HepG2 (cell line): Measurements from ENCODE around the gene PIGV. TPM values are rescaled to one million over a fixed set of nuclear protein-coding genes. Genes with fewer than 3 reads are reported as not detected.

ENCODE experiments used
- ARHGAP35 ChIP-seq: sonication (generic); formaldehyde crosslinking; IDR thresholded peaks from 2 replicates; pipeline ENCODE4 v1.9.0; 2022; ENCODE audit warnings: mild to moderate bottlenecking, inconsistent platforms, moderate library complexity, missing genetic modification reagents, borderline replicate concordance
- DPF2 ChIP-seq: sonication (generic); formaldehyde crosslinking; IDR thresholded peaks from 2 replicates; pipeline ENCODE4 v1.4.0; 2020; ENCODE audit warnings: mild to moderate bottlenecking, low read depth, missing genetic modification reagents, borderline replicate concordance
- EP300 ChIP-seq, 3 experiments: sonication (generic) in 1 of 3; formaldehyde crosslinking in 1 of 3; IDR thresholded peaks; 2 replicates each; pipeline versions ENCODE4 v1.5.1 to v1.6.1; 2011 to 2020; ENCODE audit warnings: low read depth in 2 of 3, low read length in 2 of 3, borderline replicate concordance in 1 of 3, improper control_type of control experiment in 1 of 3, mild to moderate bottlenecking in 1 of 3, missing genetic modification reagents in 1 of 3, moderate library complexity in 1 of 3
- GABPA ChIP-seq, 2 experiments: IDR thresholded peaks; 2 replicates each; pipeline ENCODE4 v1.6.1; 2011 to 2016; ENCODE audit warnings: low read depth in 2 of 2, low read length in 1 of 2, missing biosample characterization in 1 of 2, missing genetic modification characterization in 1 of 2
- GTF2F1 ChIP-seq: fragments of 150-350 bp; IDR thresholded peaks from 2 replicates; pipeline ENCODE4 v1.6.1; 2014; ENCODE audit warnings: low read length
- HDAC2 ChIP-seq: sonication (generic); formaldehyde crosslinking; IDR thresholded peaks from 2 replicates; pipeline ENCODE4 v1.4.0; 2020; ENCODE audit warnings: missing genetic modification reagents
- HIVEP1 ChIP-seq: sonication (generic); formaldehyde crosslinking; IDR thresholded peaks from 2 replicates; pipeline ENCODE4 v1.4.0; 2020; ENCODE audit warnings: mild to moderate bottlenecking, missing genetic modification reagents
- ISL2 ChIP-seq: sonication (generic); formaldehyde crosslinking; IDR thresholded peaks from 2 replicates; pipeline ENCODE4 v1.5.0; 2020; ENCODE audit warnings: missing genetic modification reagents
- NR1H2 ChIP-seq: sonication (generic); formaldehyde crosslinking; IDR thresholded peaks from 2 replicates; pipeline ENCODE4 v1.8.1; 2022; ENCODE audit warnings: low read depth, missing genetic modification reagents, borderline replicate concordance
- PAWR ChIP-seq: sonication (generic); formaldehyde crosslinking; IDR thresholded peaks from 2 replicates; pipeline ENCODE4 v1.4.0; 2020; ENCODE audit warnings: missing genetic modification reagents, mild to moderate bottlenecking, borderline replicate concordance
- RARA ChIP-seq: IDR thresholded peaks from 2 replicates; pipeline ENCODE4 v1.6.1; 2016; ENCODE audit warnings: missing genetic modification reagents, missing compliant biosample characterization
- TCF12 ChIP-seq, 2 experiments: fragments of 450-650 bp in 1 of 2; sonication (generic) in 1 of 2; formaldehyde crosslinking in 1 of 2; IDR thresholded peaks; 2 replicates each; pipeline versions ENCODE4 v1.6.1 to v1.8.0; 2017 to 2022; ENCODE audit warnings: antibody characterized with exemption in 1 of 2, mild to moderate bottlenecking in 1 of 2, missing genetic modification reagents in 1 of 2, moderate library complexity in 1 of 2
- TEAD3 ChIP-seq: optimal IDR thresholded peaks from 2 replicates; pipeline ENCODE3; 2016; ENCODE audit warnings: borderline replicate concordance
- ZFP37 ChIP-seq: sonication (generic); formaldehyde crosslinking; IDR thresholded peaks from 2 replicates; pipeline ENCODE4 v1.4.0; 2020; ENCODE audit warnings: missing genetic modification reagents, borderline replicate concordance
- ZMAT3 ChIP-seq: sonication (generic); formaldehyde crosslinking; conservative IDR thresholded peaks from 2 replicates; pipeline ENCODE4 v1.7.0; 2021; ENCODE audit warnings: missing genetic modification reagents
- ZNF282 ChIP-seq: fragments of 450-650 bp; IDR thresholded peaks from 2 replicates; pipeline ENCODE4 v1.6.1; 2018; ENCODE audit not compliant: partially characterized antibody
- ZNF292 ChIP-seq: sonication (generic); formaldehyde crosslinking; IDR thresholded peaks from 2 replicates; pipeline ENCODE4 v1.8.1; 2022; ENCODE audit warnings: mild to moderate bottlenecking, low read depth, missing genetic modification reagents, borderline replicate concordance
- ZNF543 ChIP-seq: sonication (generic); formaldehyde crosslinking; IDR thresholded peaks from 2 replicates; pipeline ENCODE4 v1.4.0; 2020; ENCODE audit warnings: mild to moderate bottlenecking, missing genetic modification reagents
- ZNF782 ChIP-seq: sonication (generic); formaldehyde crosslinking; IDR thresholded peaks from 2 replicates; pipeline ENCODE4 v1.4.0; 2020; ENCODE audit warnings: missing genetic modification reagents, mild to moderate bottlenecking, borderline replicate concordance
- ZZZ3 ChIP-seq: sonication (generic); formaldehyde crosslinking; IDR thresholded peaks from 2 replicates; pipeline ENCODE4 v1.4.0; 2020; ENCODE audit warnings: missing genetic modification reagents, mild to moderate bottlenecking, borderline replicate concordance
- polyA plus RNA-seq, 8 experiments: library from polyadenylated mRNA; depleted of rRNA in 3 of 8; stranded (reverse) in 7 of 8; unstranded in 1 of 8; fragments of >200 nt; fragmentation: Illumina TruSeq in 4 of 8; extraction: Trizol in 4 of 8; gene quantifications; 2 replicates each; pipeline versions ENCODE4 v1.2.1 to v1.2.3, GENCODE V29; 2011 to 2016; ENCODE audit warnings: low read depth in 4 of 8, missing spikeins in 1 of 8, mixed read lengths in 1 of 8; ENCODE audit not compliant: insufficient read depth in 1 of 8
- total RNA-seq, 5 experiments: library from RNA; depleted of rRNA; stranded (reverse); fragments of >200 nt; fragmentation: Illumina TruSeq; extraction: Trizol; gene quantifications; 2 replicates each; pipeline ENCODE4 v1.2.3, GENCODE V29; 2016; ENCODE audit warnings: low read depth in 1 of 5
- TF ChIP-seq, protein P1 (sequence below): sonication (generic); formaldehyde crosslinking; IDR thresholded peaks from 2 replicates; pipeline ENCODE4 v1.5.1; 2020; ENCODE audit warnings: mild to moderate bottlenecking, missing genetic modification reagents, borderline replicate concordance
- TF ChIP-seq, protein P2 (sequence below): sonication (generic); formaldehyde crosslinking; IDR thresholded peaks from 2 replicates; pipeline ENCODE4 v1.4.0; 2020; ENCODE audit warnings: low read depth, mild to moderate bottlenecking, missing genetic modification reagents

Gene PIGV
- total and polyA plus RNA-seq, 2 of the 13 experiments (the other 11 are each of a cell fraction or from before 2014, with no cell fraction given): 13.5 to 22.7 TPM

DNA sequence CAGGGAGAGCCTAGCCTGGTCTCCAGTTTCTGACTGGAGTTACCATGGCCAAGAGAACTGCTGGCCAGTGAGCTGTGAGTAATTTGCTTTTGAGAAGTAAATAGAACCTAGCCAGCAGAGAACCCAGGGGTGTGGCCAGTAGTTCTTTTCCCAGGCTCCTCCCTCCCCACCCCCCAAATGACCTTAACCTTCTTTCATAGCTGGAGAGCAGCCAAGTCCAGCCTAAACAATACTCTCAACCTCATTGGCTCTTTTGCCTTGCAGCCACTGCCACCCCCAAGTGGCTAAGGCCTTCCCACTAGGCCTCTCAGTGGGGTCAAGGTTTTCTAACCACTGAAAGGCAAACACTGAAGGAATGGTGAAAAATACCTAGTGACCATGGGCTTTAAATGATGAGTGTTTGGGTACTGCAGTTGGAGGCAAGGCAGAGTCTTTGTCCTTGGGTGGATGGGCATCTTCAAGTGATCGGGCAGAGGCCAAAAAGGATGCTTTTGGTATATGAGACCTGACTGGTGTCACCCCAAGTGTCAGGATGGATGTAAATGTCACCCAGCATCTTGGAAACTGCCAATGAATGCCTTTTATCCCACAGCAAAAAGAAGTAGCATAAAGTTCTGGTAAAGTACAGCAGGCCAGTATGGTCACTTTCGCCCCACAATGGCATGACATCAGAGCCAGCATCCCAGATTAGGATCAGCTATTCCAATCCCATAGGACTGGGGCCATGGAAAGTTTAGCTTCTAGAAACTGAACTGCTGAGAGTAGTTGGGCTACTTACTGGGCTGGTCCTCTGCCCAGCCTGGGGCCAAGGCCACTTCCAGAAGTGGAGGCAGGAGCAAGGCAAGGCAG lies 3.5 kb upstream of the PIGV start (continued):
- TF ChIP-seq, protein P1, sequence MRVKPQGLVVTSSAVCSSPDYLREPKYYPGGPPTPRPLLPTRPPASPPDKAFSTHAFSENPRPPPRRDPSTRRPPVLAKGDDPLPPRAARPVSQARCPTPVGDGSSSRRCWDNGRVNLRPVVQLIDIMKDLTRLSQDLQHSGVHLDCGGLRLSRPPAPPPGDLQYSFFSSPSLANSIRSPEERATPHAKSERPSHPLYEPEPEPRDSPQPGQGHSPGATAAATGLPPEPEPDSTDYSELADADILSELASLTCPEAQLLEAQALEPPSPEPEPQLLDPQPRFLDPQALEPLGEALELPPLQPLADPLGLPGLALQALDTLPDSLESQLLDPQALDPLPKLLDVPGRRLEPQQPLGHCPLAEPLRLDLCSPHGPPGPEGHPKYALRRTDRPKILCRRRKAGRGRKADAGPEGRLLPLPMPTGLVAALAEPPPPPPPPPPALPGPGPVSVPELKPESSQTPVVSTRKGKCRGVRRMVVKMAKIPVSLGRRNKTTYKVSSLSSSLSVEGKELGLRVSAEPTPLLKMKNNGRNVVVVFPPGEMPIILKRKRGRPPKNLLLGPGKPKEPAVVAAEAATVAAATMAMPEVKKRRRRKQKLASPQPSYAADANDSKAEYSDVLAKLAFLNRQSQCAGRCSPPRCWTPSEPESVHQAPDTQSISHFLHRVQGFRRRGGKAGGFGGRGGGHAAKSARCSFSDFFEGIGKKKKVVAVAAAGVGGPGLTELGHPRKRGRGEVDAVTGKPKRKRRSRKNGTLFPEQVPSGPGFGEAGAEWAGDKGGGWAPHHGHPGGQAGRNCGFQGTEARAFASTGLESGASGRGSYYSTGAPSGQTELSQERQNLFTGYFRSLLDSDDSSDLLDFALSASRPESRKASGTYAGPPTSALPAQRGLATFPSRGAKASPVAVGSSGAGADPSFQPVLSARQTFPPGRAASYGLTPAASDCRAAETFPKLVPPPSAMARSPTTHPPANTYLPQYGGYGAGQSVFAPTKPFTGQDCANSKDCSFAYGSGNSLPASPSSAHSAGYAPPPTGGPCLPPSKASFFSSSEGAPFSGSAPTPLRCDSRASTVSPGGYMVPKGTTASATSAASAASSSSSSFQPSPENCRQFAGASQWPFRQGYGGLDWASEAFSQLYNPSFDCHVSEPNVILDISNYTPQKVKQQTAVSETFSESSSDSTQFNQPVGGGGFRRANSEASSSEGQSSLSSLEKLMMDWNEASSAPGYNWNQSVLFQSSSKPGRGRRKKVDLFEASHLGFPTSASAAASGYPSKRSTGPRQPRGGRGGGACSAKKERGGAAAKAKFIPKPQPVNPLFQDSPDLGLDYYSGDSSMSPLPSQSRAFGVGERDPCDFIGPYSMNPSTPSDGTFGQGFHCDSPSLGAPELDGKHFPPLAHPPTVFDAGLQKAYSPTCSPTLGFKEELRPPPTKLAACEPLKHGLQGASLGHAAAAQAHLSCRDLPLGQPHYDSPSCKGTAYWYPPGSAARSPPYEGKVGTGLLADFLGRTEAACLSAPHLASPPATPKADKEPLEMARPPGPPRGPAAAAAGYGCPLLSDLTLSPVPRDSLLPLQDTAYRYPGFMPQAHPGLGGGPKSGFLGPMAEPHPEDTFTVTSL (CRISPR knock-in tag): peak; percentile 87; the same call in 1 of the 2 replicates
- no peak for TF ChIP-seq NR1H2
- TF ChIP-seq DPF2 (CRISPR knock-in tag): peak; percentile 62; the same call in 1 of the 2 replicates
- TF ChIP-seq ZNF282: no peak
- no peak for TF ChIP-seq GTF2F1
- TF ChIP-seq ZFP37 (CRISPR knock-in tag): peak; percentile 26; the same call in 1 of the 2 replicates
- no peak for TF ChIP-seq ARHGAP35 (CRISPR knock-in tag)
- TF ChIP-seq, protein P2, sequence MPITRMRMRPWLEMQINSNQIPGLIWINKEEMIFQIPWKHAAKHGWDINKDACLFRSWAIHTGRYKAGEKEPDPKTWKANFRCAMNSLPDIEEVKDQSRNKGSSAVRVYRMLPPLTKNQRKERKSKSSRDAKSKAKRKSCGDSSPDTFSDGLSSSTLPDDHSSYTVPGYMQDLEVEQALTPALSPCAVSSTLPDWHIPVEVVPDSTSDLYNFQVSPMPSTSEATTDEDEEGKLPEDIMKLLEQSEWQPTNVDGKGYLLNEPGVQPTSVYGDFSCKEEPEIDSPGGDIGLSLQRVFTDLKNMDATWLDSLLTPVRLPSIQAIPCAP (CRISPR knock-in tag): no peak
- TF ChIP-seq ZNF543 (CRISPR knock-in tag): no peak
- TF ChIP-seq PAWR: no peak
- no peak for TF ChIP-seq ZMAT3 (CRISPR knock-in tag)
- peak; percentile 76 to 84 for TF ChIP-seq EP300 (IDR thresholded peaks at IDR 0.05; ENCODE audit: low read depth in 2 of 2, low read length in 2 of 2)
- peak; percentile 82; the same call in 1 of the 2 replicates for TF ChIP-seq EP300 (CRISPR knock-in tag; IDR thresholded peaks at IDR 0.05; ENCODE audit: borderline replicate concordance)
- TF ChIP-seq HIVEP1 (CRISPR knock-in tag): peak; percentile 82
- TF ChIP-seq TCF12 (IDR thresholded peaks at IDR 0.05): no peak
- TF ChIP-seq TCF12 (CRISPR knock-in tag; IDR thresholded peaks at IDR 0.05): no peak
- peak; percentile 98 for TF ChIP-seq RARA (CRISPR knock-in tag)
- peak; percentile 57; the same call in 1 of the 2 replicates for TF ChIP-seq ISL2 (CRISPR knock-in tag)
- TF ChIP-seq ZNF782 (CRISPR knock-in tag): no peak
- TF ChIP-seq ZNF292 (CRISPR knock-in tag): 0 out of 2 replicates have a peak, but pooled peaks have one; percentile 27
- no peak for TF ChIP-seq ZZZ3 (CRISPR knock-in tag)
- peak; percentile 87 for TF ChIP-seq TEAD3 (CRISPR knock-in tag)
- no peak for TF ChIP-seq GABPA (IDR thresholded peaks at IDR 0.05; ENCODE audit: low read depth, low read length)
- peak; percentile 55; the same call in 1 of the 2 replicates for TF ChIP-seq GABPA (CRISPR knock-in tag; IDR thresholded peaks at IDR 0.05; ENCODE audit: low read depth)
- TF ChIP-seq HDAC2: peak; percentile 85
